CD4-positive, alpha-beta T cell treated with Interleukin-10 for 1 hour (primary cell): ENCODE data around the gene SAMSN1.
A peak's percentile ranks its signal among the peaks of the same experiment; 100 is the strongest.
"Not testable (repeated sequence)": the region's sequence is repeated elsewhere in the genome, so short reads cannot be mapped to it uniquely, and the experiment has no call there.

Experiments used
- DNase-seq: peaks from one replicate; pipeline ENCODE4 v3.0.0-alpha.2; 2020

Gene SAMSN1

DNA sequence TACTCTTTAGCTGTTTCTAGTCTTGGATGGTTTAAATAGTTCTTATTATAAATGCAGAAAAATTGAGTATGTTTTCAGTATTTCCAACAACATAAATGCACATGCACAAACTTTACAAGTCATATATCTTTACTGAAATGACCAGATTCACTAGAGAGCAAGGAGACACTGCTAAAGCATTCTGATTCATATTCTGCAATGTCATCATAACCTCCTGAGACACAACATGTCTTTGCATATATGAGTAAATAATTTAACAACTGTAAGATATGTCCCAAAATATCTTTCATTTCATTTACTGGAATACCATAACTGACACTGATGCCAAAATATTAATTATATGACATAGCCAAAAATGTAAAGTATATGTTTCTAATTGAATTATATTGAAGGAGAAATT, 16.8 kb upstream of the SAMSN1 start:
- DNase-seq = no peak

DNA sequence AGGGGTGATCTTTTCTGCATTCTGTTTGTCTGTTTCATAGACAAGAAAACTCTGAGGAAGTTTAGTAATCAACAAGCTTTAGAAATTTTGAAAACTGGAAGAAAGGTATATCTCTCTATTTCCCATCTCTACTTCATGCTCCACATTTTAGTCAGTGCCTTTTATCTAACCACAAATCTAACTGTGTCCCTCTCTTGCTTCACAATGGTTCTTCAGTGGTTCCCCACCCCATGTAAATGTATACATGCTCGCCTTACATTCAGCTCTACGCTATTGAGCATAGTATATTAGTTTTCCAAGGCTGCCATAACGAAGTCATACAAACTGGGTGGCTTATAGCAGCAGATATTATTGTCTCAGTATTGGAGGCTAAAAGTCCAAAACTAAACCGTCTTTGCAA, 14.4 kb upstream of the SAMSN1 start:
- no peak for DNase-seq

DNA sequence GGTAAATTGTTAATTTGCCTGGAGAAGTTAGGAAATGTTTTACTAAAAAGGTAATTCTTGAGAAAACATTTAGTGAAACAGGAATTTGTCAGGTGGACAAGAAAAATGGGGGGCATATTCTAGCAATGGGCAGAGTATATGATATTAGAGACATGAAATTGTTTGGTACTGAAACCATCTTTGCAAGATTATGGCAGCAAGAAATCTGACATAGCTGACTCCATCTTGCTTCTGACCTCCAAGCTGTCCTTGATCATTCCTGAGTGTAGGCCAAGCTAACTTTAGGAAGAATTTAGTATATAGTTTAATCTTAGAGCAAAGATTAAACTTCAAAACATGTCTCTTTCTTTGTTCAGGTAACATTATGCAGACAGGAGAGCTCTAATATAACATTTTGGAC, 14.0 kb upstream of the SAMSN1 start:
- DNase-seq = no peak

GRCh38 chr21:14559102-14559501, 13.0 kb upstream of the SAMSN1 start:
- DNase-seq = no peak

GRCh38 chr21:14557413-14557812, 11.3 kb upstream of the SAMSN1 start:
- no peak for DNase-seq

DNA sequence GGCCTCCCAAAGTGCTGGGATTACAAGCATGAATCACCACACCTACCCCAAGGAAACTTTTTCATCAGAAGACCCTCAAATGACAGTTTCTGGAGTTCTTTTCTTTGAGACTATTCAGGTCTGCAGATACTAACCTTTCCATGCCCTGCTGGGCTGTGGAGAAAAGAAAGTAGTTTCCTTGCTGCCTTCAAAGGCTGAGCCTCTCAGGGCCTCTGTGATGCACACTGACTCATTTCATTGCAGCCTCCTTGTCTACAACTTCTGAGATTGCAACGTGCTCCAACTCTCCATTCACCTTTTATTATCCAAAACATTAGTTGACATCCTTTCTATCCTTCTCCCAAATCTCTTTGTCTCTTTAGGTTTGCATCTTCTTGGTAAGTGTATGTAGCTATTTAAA, 8.8 kb upstream of the SAMSN1 start:
- no peak for DNase-seq

DNA sequence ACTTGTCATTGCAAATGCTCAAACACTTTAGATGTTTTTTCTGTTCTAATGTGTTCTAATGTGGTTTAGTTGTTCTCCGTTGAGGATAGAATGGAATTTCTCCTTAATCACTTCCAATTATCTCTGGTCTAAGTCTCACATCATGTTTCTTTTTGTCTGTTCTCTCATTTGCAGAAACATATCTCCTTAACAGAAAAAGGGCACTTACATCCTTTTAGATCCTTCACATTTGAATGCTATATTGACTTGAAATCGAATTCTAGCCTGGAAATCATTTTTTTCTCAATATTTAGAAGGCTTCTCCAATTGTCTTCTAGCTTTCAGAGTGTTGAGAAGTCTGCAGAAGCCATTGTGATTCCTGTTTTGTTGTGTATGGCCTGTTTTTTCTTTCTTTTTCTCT, 7.3 kb upstream of the SAMSN1 start:
- no peak for DNase-seq

DNA sequence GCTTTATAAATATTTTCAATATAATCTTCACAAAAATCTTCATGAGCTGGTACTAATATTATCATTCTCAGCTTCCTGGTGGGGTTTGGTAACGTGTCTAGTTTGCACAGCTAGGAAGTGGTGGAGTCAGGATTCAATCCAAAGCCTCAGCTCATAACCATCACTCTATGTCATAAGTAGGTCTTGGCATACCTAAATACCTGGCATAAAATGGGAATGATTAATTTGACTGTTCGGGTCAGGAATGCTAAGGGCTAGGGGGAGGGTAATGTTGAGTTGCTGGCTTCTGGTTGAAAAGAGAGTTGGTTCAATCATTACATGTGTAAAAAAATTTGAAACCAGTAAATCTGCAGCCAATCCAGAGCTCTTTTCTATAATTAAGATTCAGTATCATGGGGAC, 5.6 kb upstream of the SAMSN1 start:
- DNase-seq = no peak

DNA sequence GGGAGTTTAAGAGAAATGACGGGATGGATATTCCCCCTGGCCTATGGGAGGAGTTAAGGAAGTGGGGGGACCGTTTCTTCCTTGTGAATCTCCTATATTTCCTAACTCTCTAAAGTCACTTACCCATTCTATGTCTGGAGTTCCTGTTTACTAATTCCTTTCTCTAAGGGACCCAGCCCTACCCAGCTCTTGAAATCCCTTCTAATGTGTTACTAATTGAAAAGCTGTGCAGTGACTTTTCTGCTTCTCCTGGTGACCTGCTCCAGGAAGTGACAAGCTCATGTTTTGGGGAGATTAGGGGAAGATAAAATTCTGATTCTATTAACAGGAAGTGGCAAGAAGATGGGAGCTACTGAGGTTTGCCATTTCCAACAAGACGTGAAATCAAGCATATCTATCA, 4.0 kb upstream of the SAMSN1 start:
- peak; percentile 54 for DNase-seq

DNA sequence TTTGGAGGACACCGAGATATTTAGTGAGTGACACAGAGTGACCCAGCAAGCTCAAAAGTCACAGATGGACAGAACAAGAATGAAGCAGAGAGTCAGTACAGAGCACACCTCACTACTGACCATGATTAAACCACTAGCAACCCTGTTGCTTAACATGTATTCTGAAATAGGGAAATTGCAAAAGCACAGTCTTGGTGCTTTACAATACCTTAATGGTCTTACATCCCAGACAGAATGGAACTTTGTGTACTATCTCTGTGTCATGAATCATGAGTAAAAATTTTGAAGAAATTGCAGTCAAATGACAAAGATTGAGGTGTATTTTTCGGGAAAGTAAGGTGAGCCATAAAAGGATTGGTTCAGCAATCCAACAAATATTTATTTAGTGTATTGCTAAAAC, 2.7 kb upstream of the SAMSN1 start:
- DNase-seq = no peak

DNA sequence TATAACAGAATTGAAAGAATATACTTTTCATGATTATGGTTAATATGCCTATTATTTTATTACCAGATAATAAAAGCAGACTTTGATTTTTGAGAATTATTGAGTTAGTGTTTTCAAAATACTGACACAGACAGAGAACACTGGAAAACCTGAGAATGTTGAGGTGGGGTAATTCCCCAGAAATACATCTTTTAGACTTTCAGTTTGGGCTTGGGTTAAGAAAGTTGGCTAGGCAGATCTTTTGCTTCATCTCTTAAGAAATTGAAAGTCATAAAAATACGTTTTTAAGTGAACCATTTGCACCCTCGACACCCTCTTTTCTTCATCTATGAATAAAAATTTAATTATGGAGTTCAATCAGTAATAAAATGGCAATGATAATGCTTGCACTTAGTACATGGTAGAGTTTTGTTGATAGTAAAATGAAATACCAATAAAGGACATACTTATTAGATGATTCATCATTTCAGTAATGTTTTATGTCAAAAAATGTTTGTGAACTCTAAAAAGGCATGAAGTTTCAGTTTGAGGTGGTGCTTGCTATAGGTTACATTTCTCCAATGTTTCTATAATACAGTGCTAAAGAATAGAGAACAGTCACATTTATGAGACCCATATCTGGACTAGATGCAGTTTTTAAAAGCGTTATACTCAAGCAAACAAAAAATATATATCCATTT, 1.9 kb upstream of the SAMSN1 start:
- DNase-seq = peak; percentile 48

- DNase-seq = not testable (repeated sequence)
These were observed 604 bp upstream of the SAMSN1 start for GRCh38 chr21:14546719-14547118.

DNA sequence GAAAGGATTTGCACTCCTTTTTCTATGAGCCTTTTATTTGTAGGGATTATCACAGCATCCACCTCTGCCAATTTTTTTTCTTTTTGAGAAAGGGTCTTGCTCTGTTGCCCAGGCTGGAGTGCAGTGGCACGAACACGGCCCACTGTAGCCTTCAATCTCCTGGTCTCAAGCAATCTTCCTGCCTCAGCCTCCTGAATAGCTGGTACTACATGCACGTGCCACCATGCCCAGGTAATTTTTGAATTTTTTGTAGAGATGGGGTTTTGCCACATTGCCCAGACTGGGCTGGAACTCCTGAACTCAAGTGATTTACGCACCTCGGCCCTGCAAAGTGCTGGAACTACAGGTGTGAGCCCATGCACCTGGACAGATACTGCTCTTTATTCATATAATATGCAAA, 2.1 kb downstream of the SAMSN1 start:
- no peak for DNase-seq

DNA sequence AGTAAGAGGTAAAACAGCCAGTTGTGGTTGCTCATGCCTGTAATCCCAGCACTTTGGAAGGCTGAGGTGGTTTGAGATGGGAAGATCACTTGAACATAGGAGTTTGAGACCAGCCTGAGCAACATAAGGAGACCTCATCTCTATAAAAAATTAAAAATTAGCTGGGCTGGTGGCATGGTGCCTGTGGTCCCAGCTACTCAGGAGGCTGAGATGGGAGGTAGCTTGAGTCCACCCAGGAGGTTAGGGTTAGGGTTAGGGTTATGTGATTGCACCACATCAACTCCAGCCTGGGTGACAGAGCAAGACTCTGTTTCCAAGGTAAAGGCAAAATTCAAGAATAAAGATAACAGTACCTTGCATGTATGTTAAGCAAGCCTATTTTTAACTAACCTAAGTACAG, 3.5 kb downstream of the SAMSN1 start:
- no peak for DNase-seq

- DNase-seq = peak; percentile 60
These were observed 4.1 kb downstream of the SAMSN1 start for GRCh38 chr21:14541841-14542490.

DNA sequence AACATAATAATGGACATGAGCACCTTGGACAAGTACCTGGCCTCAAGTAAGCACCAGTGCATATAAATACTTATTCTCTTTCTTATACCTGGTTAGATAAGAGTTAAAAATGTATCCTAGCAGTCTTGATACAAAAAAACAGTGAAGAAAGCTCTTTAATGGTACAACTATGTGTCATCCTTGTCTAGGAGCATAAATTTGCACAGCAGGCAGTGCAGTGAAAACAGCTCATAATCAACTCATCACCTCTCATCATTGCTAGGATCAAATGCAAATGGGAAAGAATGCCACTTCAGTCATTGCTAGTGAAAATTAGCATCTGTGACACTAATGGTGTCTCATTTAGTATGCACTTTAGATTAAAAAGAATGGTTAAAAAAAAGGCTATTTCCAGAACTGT, 7.6 kb downstream of the SAMSN1 start:
- DNase-seq = no peak

GRCh38 chr21:14536929-14537328, 9.2 kb downstream of the SAMSN1 start:
- no peak for DNase-seq

GRCh38 chr21:14535702-14536101, 10.4 kb downstream of the SAMSN1 start:
- no peak for DNase-seq

DNA sequence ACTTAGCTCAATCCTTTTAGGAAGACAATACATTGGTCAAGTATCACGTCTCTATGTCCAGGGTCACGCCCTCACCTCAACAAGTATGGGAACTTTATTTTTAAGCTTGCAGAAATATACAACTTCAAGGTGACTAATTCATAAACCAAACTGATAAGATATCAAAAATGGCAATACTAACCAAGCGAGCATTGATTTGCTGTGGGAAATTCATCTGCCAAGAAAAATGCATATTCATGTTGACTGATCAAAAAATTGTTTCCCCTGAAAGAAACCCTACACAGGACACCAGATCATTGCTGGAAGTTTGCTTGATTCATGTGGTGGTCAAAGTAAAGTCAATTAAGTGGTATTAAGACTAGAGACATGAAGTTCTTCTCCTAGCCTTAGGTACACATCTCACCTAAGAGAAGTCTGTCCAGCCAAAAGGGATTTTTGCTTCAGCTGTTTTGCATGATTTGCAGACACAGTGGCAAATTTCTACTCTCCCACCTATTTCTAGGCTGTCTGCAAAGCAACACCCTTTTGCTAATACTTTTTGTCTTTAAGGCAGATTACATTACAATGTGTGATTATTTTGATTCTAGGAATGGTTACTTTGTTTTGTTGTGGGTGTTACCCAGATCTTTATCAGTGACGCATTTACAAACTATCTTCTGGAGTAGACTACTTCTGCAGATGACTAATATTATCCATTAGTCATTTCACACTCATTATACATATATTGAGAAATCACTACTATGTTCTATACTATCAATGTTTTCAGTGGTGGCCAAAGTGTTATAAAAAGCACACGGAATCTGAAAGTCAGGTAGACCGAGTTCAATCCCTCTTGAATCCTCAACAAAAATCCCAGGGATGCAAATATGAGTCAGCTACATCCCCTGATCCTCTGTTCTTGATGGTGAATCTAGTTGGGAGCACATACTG, 12.4 kb downstream of the SAMSN1 start:
- peak; percentile 83 for DNase-seq

- no peak for DNase-seq
These were observed 14.3 kb downstream of the SAMSN1 start for GRCh38 chr21:14531757-14532316.

- no peak for DNase-seq
These were observed 15.5 kb downstream of the SAMSN1 start for GRCh38 chr21:14530592-14530991.

- no peak for DNase-seq
These were observed 17.3 kb downstream of the SAMSN1 start for GRCh38 chr21:14528815-14529214.
